IPS-NIHi7 (cell line): ENCODE results near the gene DDX42.
A peak's percentile ranks its signal among the peaks of the same experiment; 100 is the strongest.

ENCODE experiments used
- DNase-seq: peaks from one replicate; pipeline ENCODE4 v3.0.0; 2012; ENCODE audit warnings: mixed read lengths; ENCODE audit errors: extremely low spot score

The DDX42 gene

GRCh38 chr17:63823659-63824331 lies 49.8 kb downstream of the DDX42 start:
- DNase-seq = no peak

GRCh38 chr17:63824362-63824761 lies 50.4 kb downstream of the DDX42 start:
- no peak for DNase-seq

GRCh38 chr17:63826468-63827001 lies 52.6 kb downstream of the DDX42 start:
- DNase-seq = no peak

GRCh38 chr17:63827002-63827800 lies 53.2 kb downstream of the DDX42 start, which contains the start of the genes FTSJ3 and PSMC5:
Gene FTSJ3 (minus strand): TSS chr17:63827663. CDS start chr17:63826902, 761 bp downstream.
Gene PSMC5 (plus strand): TSS chr17:63827431. CDS start chr17:63827491, 60 bp downstream.
- peak; percentile 91 for DNase-seq

- no peak for DNase-seq
These were observed 53.8 kb downstream of the DDX42 start for GRCh38 chr17:63827801-63828221.

GRCh38 chr17:63828936-63829335 lies 55.0 kb downstream of the DDX42 start:
- DNase-seq = no peak

- DNase-seq = no peak
These were observed 56.3 kb downstream of the DDX42 start for GRCh38 chr17:63830278-63830677.

- DNase-seq = no peak
These were observed 57.0 kb downstream of the DDX42 start for GRCh38 chr17:63830904-63831491.

- DNase-seq = no peak
These were observed 57.5 kb downstream of the DDX42 start for GRCh38 chr17:63831505-63831904.

- DNase-seq = no peak
These were observed 58.0 kb downstream of the DDX42 start for GRCh38 chr17:63832014-63832413.

- DNase-seq = no peak
These were observed 58.5 kb downstream of the DDX42 start for GRCh38 chr17:63832455-63832854.

GRCh38 chr17:63833026-63833740 lies 59.2 kb downstream of the DDX42 start:
- DNase-seq = no peak

GRCh38 chr17:63833741-63834373 lies 59.9 kb downstream of the DDX42 start:
- DNase-seq = no peak

- peak; percentile 63 for DNase-seq
These were observed 60.6 kb downstream of the DDX42 start for GRCh38 chr17:63834431-63835166.

- DNase-seq = no peak
These were observed 61.3 kb downstream of the DDX42 start for GRCh38 chr17:63835167-63835720.

- no peak for DNase-seq
These were observed 62.8 kb downstream of the DDX42 start for GRCh38 chr17:63836811-63837210.

- no peak for DNase-seq
These were observed 63.5 kb downstream of the DDX42 start for GRCh38 chr17:63837480-63837879.

GRCh38 chr17:63837962-63838600 lies 64.1 kb downstream of the DDX42 start:
- DNase-seq = no peak

- no peak for DNase-seq
These were observed 64.7 kb downstream of the DDX42 start for GRCh38 chr17:63838631-63839171.
